GM21825 (cell line): Measurements from ENCODE around the gene DIDO1.

Experiments
- ATAC-seq: cut with Tn5 transposase; IDR thresholded peaks from one replicate; pipeline ENCODE4 v1.9.1; 2021; ENCODE audit warnings: mild to moderate bottlenecking, moderate library complexity; ENCODE audit not compliant: unreplicated experiment

Gene DIDO1

GRCh38 chr20:62914436-62914835, 11.9 kb downstream of the DIDO1 start:
- no peak for ATAC-seq

- no peak for ATAC-seq
Observed at GRCh38 chr20:62913043-62913630, 13.2 kb downstream of the DIDO1 start.

GRCh38 chr20:62911701-62912280, 14.5 kb downstream of the DIDO1 start:
- no peak for ATAC-seq

GRCh38 chr20:62910777-62911497, 15.4 kb downstream of the DIDO1 start:
- no peak for ATAC-seq

- ATAC-seq = no peak
Observed at GRCh38 chr20:62910217-62910766, 16.0 kb downstream of the DIDO1 start.

- no peak for ATAC-seq
Observed at GRCh38 chr20:62908971-62909791, 17.1 kb downstream of the DIDO1 start.

- ATAC-seq = no peak
Observed at GRCh38 chr20:62907384-62908317, 18.7 kb downstream of the DIDO1 start.

- no peak for ATAC-seq
Observed at GRCh38 chr20:62906647-62907375, 19.5 kb downstream of the DIDO1 start.

- no peak for ATAC-seq
Observed at GRCh38 chr20:62906209-62906608, 20.1 kb downstream of the DIDO1 start.

GRCh38 chr20:62905536-62906117, 20.7 kb downstream of the DIDO1 start:
- ATAC-seq = no peak

- ATAC-seq = no peak
Observed at GRCh38 chr20:62902926-62903615, 23.2 kb downstream of the DIDO1 start.

GRCh38 chr20:62901891-62902290, 24.4 kb downstream of the DIDO1 start:
- ATAC-seq = no peak

GRCh38 chr20:62900692-62901584, 25.4 kb downstream of the DIDO1 start:
- ATAC-seq = no peak

GRCh38 chr20:62900052-62900691, 26.1 kb downstream of the DIDO1 start:
- ATAC-seq = peak; percentile 69

GRCh38 chr20:62899633-62900051, 26.7 kb downstream of the DIDO1 start:
- ATAC-seq = no peak

GRCh38 chr20:62898970-62899632, 27.2 kb downstream of the DIDO1 start:
- no peak for ATAC-seq
